K562 (cell line): Measurements from ENCODE around the gene B3GAT3. TPM values are rescaled to one million over a fixed set of nuclear protein-coding genes. Genes with fewer than 3 reads are reported as not detected.

Experiments
- BRF1 ChIP-seq: IDR thresholded peaks from 3 replicates; pipeline ENCODE4 v1.6.1; 2011; ENCODE audit warnings: borderline replicate concordance, mild to moderate bottlenecking; ENCODE audit not compliant: insufficient read length; ENCODE audit errors: extremely low read depth
- CTBP1 ChIP-seq: fragments of 450-650 bp; IDR thresholded peaks from 2 replicates; pipeline ENCODE4 v1.6.1; 2016; ENCODE audit warnings: borderline replicate concordance
- FOXM1 ChIP-seq, 2 experiments: fragments of 450-650 bp in 1 of 2; sonication (generic) in 1 of 2; formaldehyde crosslinking in 1 of 2; IDR thresholded peaks; 2 replicates each; pipeline versions ENCODE4 v1.6.1 to v1.9.0; 2017 to 2022; ENCODE audit warnings: low read depth in 2 of 2, mild to moderate bottlenecking in 2 of 2, missing genetic modification reagents in 1 of 2, moderate library complexity in 1 of 2
- GTF3C2 ChIP-seq: IDR thresholded peaks from 3 replicates; pipeline ENCODE4 v1.6.1; 2011; ENCODE audit warnings: borderline replicate concordance, mild to moderate bottlenecking, moderate library complexity; ENCODE audit not compliant: insufficient read length; ENCODE audit errors: extremely low read depth
- HDAC2 ChIP-seq: fragments of 450-650 bp; IDR thresholded peaks from 2 replicates; pipeline ENCODE4 v1.6.1; 2016; ENCODE audit warnings: mild to moderate bottlenecking
- HMG20B ChIP-seq: fragments of 250-450 bp; sonication (Bioruptor Pico); IDR thresholded peaks from 2 replicates; pipeline ENCODE4 v1.5.0; 2021; ENCODE audit warnings: mild to moderate bottlenecking
- HSF4 ChIP-seq: fragments of 250-450 bp; sonication (Bioruptor Pico); IDR thresholded peaks from 2 replicates; pipeline ENCODE4 v2.1.2; 2022; ENCODE audit warnings: mild to moderate bottlenecking, moderate library complexity, borderline replicate concordance
- ID3 ChIP-seq, 2 experiments: fragments of 250-450 bp in 1 of 2; fragments of 450-650 bp in 1 of 2; sonication (Bioruptor Pico) in 1 of 2; IDR thresholded peaks; 2 replicates each; pipeline versions ENCODE4 v1.6.1 to v1.8.0; 2016 to 2021; ENCODE audit warnings: mild to moderate bottlenecking in 2 of 2, moderate library complexity in 2 of 2, missing compliant biosample characterization in 1 of 2, missing genetic modification characterization in 1 of 2
- ILF3 ChIP-seq: fragments of 450-650 bp; IDR thresholded peaks from 2 replicates; pipeline ENCODE4 v1.6.1; 2018; ENCODE audit warnings: antibody characterized with exemption, mild to moderate bottlenecking, moderate library complexity, borderline replicate concordance
- NCOR1 ChIP-seq: fragments of 450-650 bp; IDR thresholded peaks from 2 replicates; pipeline ENCODE4 v1.6.1; 2016; ENCODE audit warnings: mild to moderate bottlenecking, moderate library complexity
- RHOXF2B ChIP-seq: fragments of 250-450 bp; sonication (Bioruptor Pico); conservative IDR thresholded peaks from 2 replicates; pipeline ENCODE4 v1.5.1; 2021
- XRCC3 ChIP-seq: fragments of 450-650 bp; IDR thresholded peaks from 2 replicates; pipeline ENCODE4 v1.6.1; 2017; ENCODE audit warnings: mild to moderate bottlenecking, moderate library complexity
- ZFX ChIP-seq: sonication (generic); formaldehyde crosslinking; IDR thresholded peaks from 2 replicates; pipeline ENCODE4 v1.8.0; 2022; ENCODE audit warnings: mild to moderate bottlenecking, missing genetic modification reagents, moderate library complexity
- ZNF253 ChIP-seq: fragments of 250-450 bp; sonication (Bioruptor Pico); conservative IDR thresholded peaks from 2 replicates; pipeline ENCODE4 v1.6.1; 2021; ENCODE audit warnings: mild to moderate bottlenecking
- ZNF445 ChIP-seq: fragments of 250-450 bp; sonication (Bioruptor Pico); IDR thresholded peaks from 2 replicates; pipeline ENCODE4 v1.4.0; 2020; ENCODE audit warnings: low read depth, mild to moderate bottlenecking, moderate library complexity
- ZNF551 ChIP-seq: fragments of 250-450 bp; sonication (Bioruptor Pico); IDR thresholded peaks from 2 replicates; pipeline ENCODE4 v1.5.0; 2021; ENCODE audit warnings: mild to moderate bottlenecking, moderate library complexity
- ZNF589 ChIP-seq: fragments of 200-800 bp; sonication (Bioruptor generic); IDR thresholded peaks from 2 replicates; pipeline ENCODE4 v1.6.1; 2016; ENCODE audit warnings: low read depth, missing genetic modification characterization, missing compliant biosample characterization
- polyA plus RNA-seq, 8 experiments: library from polyadenylated mRNA; depleted of rRNA in 4 of 8; stranded (reverse) in 5 of 8; unstranded in 3 of 8; fragments of >200 nt; fragmentation: Nextera tagmentation in 2 of 8; fragmentation: Illumina TruSeq in 1 of 8; extraction: Ambion mirVana in 2 of 8; extraction: Trizol in 1 of 8; gene quantifications; 2 replicates each; pipeline versions ENCODE4 v1.2.1 to v1.2.3, GENCODE V29; 2011 to 2014; ENCODE audit warnings: inconsistent platforms in 1 of 8, missing spikeins in 1 of 8
- total RNA-seq, 7 experiments: library from RNA; depleted of rRNA in 6 of 7; stranded (reverse); fragments of >200 nt in 6 of 7; fragmentation: Illumina TruSeq in 2 of 7; extraction: Trizol in 2 of 7; gene quantifications; 2 replicates each; pipeline versions ENCODE4 v1.2.1 to v1.2.3, GENCODE V29; 2011 to 2021; ENCODE audit warnings: low replicate concordance in 1 of 7
- TF ChIP-seq, protein P1 (sequence below): fragments of 450-650 bp; formaldehyde crosslinking; IDR thresholded peaks from 2 replicates; pipeline ENCODE4 v1.4.0; 2022; ENCODE audit warnings: mild to moderate bottlenecking, moderate library complexity
- TF ChIP-seq, protein P2 (sequence below), 2 experiments: fragments of 450-650 bp in 1 of 2; sonication (generic) in 1 of 2; formaldehyde crosslinking; conservative IDR thresholded peaks; 2 replicates each; pipeline versions ENCODE4 v1.4.0 to v1.8.1; 2020 to 2022; ENCODE audit warnings: mild to moderate bottlenecking in 1 of 2, missing genetic modification reagents in 1 of 2
- TF ChIP-seq, protein P3 (sequence below): sonication (generic); formaldehyde crosslinking; IDR thresholded peaks from 2 replicates; pipeline ENCODE4 v1.8.1; 2022; ENCODE audit warnings: missing genetic modification reagents
- TF ChIP-seq, protein P4 (sequence below): fragments of 250-450 bp; sonication (Bioruptor Pico); IDR thresholded peaks from 2 replicates; pipeline ENCODE4 v1.9.0; 2021; ENCODE audit warnings: mild to moderate bottlenecking

Gene B3GAT3
- total and polyA plus RNA-seq, 9 of the 15 experiments (the other 6 are each of a cell fraction or from before 2014, with no cell fraction given) = 0.30 to 64.0 (median 21.4) TPM

- TF ChIP-seq, protein P1, sequence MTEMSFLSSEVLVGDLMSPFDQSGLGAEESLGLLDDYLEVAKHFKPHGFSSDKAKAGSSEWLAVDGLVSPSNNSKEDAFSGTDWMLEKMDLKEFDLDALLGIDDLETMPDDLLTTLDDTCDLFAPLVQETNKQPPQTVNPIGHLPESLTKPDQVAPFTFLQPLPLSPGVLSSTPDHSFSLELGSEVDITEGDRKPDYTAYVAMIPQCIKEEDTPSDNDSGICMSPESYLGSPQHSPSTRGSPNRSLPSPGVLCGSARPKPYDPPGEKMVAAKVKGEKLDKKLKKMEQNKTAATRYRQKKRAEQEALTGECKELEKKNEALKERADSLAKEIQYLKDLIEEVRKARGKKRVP (CRISPR knock-in tag) = peak; percentile 84
- TF ChIP-seq XRCC3 = no peak
- TF ChIP-seq BRF1 = no peak
- TF ChIP-seq ZNF445 (CRISPR knock-in tag) = peak; percentile 84
- no peak for TF ChIP-seq HSF4
- TF ChIP-seq, protein P2, sequence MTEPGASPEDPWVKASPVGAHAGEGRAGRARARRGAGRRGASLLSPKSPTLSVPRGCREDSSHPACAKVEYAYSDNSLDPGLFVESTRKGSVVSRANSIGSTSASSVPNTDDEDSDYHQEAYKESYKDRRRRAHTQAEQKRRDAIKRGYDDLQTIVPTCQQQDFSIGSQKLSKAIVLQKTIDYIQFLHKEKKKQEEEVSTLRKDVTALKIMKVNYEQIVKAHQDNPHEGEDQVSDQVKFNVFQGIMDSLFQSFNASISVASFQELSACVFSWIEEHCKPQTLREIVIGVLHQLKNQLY (CRISPR knock-in tag; conservative IDR thresholded peaks at IDR 0.05) = peak in 1 of 2 experiments; percentile 56; a peak in 2 of 4 replicates
- TF ChIP-seq ILF3 = peak; percentile 98
- no peak; the same call in 1 of the 2 replicates for TF ChIP-seq CTBP1
- peak; percentile 75 for TF ChIP-seq NCOR1
- no peak for TF ChIP-seq HDAC2
- TF ChIP-seq ZNF253 (CRISPR knock-in tag) = no peak; the same call in 1 of the 2 replicates
- peak; percentile 81 for TF ChIP-seq ZFX (CRISPR knock-in tag)
- TF ChIP-seq FOXM1 (IDR thresholded peaks at IDR 0.05; ENCODE audit: low read depth) = no peak
- TF ChIP-seq FOXM1 (CRISPR knock-in tag; IDR thresholded peaks at IDR 0.05; ENCODE audit: low read depth) = no peak
- 0 out of 2 replicates have a peak, but pooled peaks have one; percentile 12 for TF ChIP-seq ZNF589 (CRISPR knock-in tag)
- peak; percentile 91 for TF ChIP-seq ZNF551 (CRISPR knock-in tag)
- TF ChIP-seq, protein P3, sequence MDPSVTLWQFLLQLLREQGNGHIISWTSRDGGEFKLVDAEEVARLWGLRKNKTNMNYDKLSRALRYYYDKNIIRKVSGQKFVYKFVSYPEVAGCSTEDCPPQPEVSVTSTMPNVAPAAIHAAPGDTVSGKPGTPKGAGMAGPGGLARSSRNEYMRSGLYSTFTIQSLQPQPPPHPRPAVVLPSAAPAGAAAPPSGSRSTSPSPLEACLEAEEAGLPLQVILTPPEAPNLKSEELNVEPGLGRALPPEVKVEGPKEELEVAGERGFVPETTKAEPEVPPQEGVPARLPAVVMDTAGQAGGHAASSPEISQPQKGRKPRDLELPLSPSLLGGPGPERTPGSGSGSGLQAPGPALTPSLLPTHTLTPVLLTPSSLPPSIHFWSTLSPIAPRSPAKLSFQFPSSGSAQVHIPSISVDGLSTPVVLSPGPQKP (CRISPR knock-in tag) = no peak
- no peak for TF ChIP-seq GTF3C2
- peak; percentile 93 for TF ChIP-seq HMG20B (CRISPR knock-in tag)
- TF ChIP-seq ID3 (CRISPR knock-in tag; IDR thresholded peaks at IDR 0.05) = no peak
- no peak for TF ChIP-seq ID3 (tag; IDR thresholded peaks at IDR 0.05)
- TF ChIP-seq, protein P4, sequence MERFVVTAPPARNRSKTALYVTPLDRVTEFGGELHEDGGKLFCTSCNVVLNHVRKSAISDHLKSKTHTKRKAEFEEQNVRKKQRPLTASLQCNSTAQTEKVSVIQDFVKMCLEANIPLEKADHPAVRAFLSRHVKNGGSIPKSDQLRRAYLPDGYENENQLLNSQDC = peak; percentile 98
- TF ChIP-seq RHOXF2B = 0 out of 2 replicates have a peak, but pooled peaks have one; percentile 70
Observed at GRCh38 chr11:62665075-62665598, 43.4 kb upstream of the B3GAT3 start, which contains the start of the genes C11orf98 and CSKMT (continued).
